Stimulated activated CD4-positive, alpha-beta T cell treated with anti-CD3 and anti-CD28 coated beads, Interleukin-4, amount 100 ng/mL, for 24 hours (primary cell): ENCODE data around the gene EPHA8.

Source experiments
- DNase-seq: peaks from one replicate; pipeline ENCODE4 v3.0.0-alpha.2; 2020

The EPHA8 gene

DNA sequence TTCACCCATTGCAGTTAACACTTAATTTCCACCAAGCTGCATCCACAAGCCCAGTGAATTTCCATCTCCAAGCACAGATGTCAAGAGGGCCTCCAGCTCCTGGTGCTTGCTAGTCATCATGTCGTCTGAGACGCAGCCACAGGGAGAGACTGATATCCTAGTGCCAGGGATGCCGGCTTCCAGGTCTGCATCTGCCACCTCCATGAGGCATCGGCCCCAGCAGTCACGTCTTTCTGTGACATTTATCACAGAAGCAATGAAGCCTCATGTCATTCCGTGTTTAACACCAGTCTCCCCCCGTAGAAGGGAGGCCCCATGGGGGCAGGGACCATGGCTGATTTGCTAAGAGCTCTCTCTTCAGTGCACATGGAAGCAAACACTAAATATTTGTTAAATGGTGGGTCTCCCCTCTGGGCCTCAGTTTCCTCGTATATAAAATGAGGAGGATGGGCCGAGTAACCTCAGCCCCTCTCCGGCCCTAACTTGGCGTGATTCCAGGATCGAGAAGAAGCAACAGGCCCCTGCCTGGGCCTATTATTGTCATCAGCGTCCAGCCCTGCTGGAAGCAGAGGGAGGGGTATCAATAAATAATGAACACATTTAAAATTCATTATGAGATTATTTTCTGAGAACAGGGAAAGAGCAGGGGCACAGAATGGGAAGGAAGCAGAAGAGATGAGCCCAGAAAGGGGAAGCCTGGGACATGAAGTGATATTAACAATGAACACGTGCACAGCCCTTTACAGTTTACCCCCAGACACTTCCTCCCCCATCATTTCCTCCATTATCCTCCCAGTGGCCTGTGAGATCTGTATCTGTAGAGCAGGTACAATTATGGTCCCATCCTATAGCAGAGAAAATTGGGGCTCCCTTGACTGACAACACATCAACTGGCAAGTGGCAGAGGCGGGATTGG, 88.9 kb downstream of the EPHA8 start:
- DNase-seq, result no peak

DNA sequence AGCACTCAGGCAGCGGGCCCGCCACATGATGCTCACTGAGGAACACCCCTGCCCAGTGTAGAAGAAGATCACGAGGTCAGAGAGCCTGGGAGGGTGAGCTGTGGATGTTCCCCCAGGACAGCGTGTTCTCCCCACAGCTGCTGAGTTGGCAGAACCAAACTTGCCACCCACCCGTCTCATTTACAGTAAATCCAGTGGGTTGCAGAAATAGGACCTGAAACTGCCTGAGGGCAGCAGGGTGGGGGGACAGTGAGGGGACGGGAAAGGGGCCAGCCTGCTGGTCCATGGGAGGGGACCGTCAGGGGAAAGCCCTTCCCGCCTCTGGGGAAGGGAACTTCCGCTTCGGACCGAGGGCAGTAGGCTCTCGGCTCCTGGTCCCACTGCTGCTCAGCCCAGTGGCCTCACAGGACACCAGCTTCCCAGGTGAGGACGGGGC, 89.6 kb downstream of the EPHA8 start, which contains the start of gene C1QB:
TSS of gene C1QB (plus strand) at position 356 of the 436 bp plus-strand sequence. CDS start 6,227 bp downstream, outside the sequence.
- no peak for DNase-seq
